DMS 273 treated with DMSO at 0.1 percent for 48 hours (cell line): ENCODE measurements around the gene KCNK15.
A peak's percentile ranks its signal among the peaks of the same experiment; 100 is the strongest.
"Not testable (repeated sequence)": the region's sequence is repeated elsewhere in the genome, so short reads cannot be mapped to it uniquely, and the experiment has no call there.

Experiments
- DNase-seq: peaks from one replicate; lab custom pipeline; 2025; lab: John Stamatoyannopoulos, UW

KCNK15 gene

GRCh38 chr20:44759595-44759994 lies 13.9 kb downstream of the KCNK15 start:
- DNase-seq: no peak

GRCh38 chr20:44761423-44761822 lies 15.8 kb downstream of the KCNK15 start:
- no peak for DNase-seq

- DNase-seq: no peak
Observed at GRCh38 chr20:44762466-44763140, 16.9 kb downstream of the KCNK15 start.

- not testable (repeated sequence) for DNase-seq
Observed at GRCh38 chr20:44763798-44764197, 18.1 kb downstream of the KCNK15 start.

GRCh38 chr20:44765091-44765490 lies 19.4 kb downstream of the KCNK15 start:
- no peak for DNase-seq

- DNase-seq: no peak
Observed at GRCh38 chr20:44765701-44766347, 20.2 kb downstream of the KCNK15 start.

GRCh38 chr20:44768256-44768655 lies 22.6 kb downstream of the KCNK15 start:
- no peak for DNase-seq

GRCh38 chr20:44768854-44769480 lies 23.3 kb downstream of the KCNK15 start:
- no peak for DNase-seq

GRCh38 chr20:44769481-44769863 lies 23.8 kb downstream of the KCNK15 start:
- DNase-seq: no peak

GRCh38 chr20:44770484-44771171 lies 25.0 kb downstream of the KCNK15 start:
- DNase-seq: no peak

- DNase-seq: no peak
Observed at GRCh38 chr20:44771172-44771535, 25.5 kb downstream of the KCNK15 start.

- DNase-seq: no peak
Observed at GRCh38 chr20:44772636-44773035, 27.0 kb downstream of the KCNK15 start.

GRCh38 chr20:44773070-44773829 lies 27.6 kb downstream of the KCNK15 start:
- DNase-seq: no peak

GRCh38 chr20:44776980-44777379 lies 31.3 kb downstream of the KCNK15 start:
- DNase-seq: no peak

- DNase-seq: no peak
Observed at GRCh38 chr20:44780226-44780625, 34.6 kb downstream of the KCNK15 start.

- DNase-seq: no peak
Observed at GRCh38 chr20:44781118-44781517, 35.5 kb downstream of the KCNK15 start.

GRCh38 chr20:44781791-44782190 lies 36.1 kb downstream of the KCNK15 start:
- no peak for DNase-seq

- DNase-seq: no peak
Observed at GRCh38 chr20:44784688-44785087, 39.0 kb downstream of the KCNK15 start.

- DNase-seq: peak; percentile 30
Observed at GRCh38 chr20:44785768-44786167, 40.1 kb downstream of the KCNK15 start.

GRCh38 chr20:44787299-44787698 lies 41.6 kb downstream of the KCNK15 start:
- DNase-seq: no peak

- no peak for DNase-seq
Observed at GRCh38 chr20:44788706-44789456, 43.2 kb downstream of the KCNK15 start.
